HepG2 (cell line): ENCODE results near the gene ZP2. TPM values are rescaled to one million over a fixed set of nuclear protein-coding genes. Genes with fewer than 3 reads are reported as not detected.

Source experiments
- ATF2 ChIP-seq: sonication (generic); formaldehyde crosslinking; IDR thresholded peaks from 2 replicates; pipeline ENCODE4 v1.4.0; 2020; ENCODE audit warnings: missing genetic modification reagents
- ATF6 ChIP-seq: sonication (generic); formaldehyde crosslinking; conservative IDR thresholded peaks from 2 replicates; pipeline ENCODE4 v1.4.0; 2020; ENCODE audit warnings: missing genetic modification reagents
- BRD4 ChIP-seq: sonication (generic); formaldehyde crosslinking; IDR thresholded peaks from 2 replicates; pipeline ENCODE4 v1.4.0; 2020; ENCODE audit warnings: missing genetic modification reagents
- IRF9 ChIP-seq: sonication (generic); formaldehyde crosslinking; IDR thresholded peaks from 2 replicates; pipeline ENCODE4 v1.8.0; 2022; ENCODE audit warnings: missing genetic modification reagents, mild to moderate bottlenecking, borderline replicate concordance
- KDM1A ChIP-seq: IDR thresholded peaks from 2 replicates; pipeline ENCODE4 v1.6.1; 2016; ENCODE audit warnings: missing compliant biosample characterization
- PBX3 ChIP-seq: sonication (generic); formaldehyde crosslinking; IDR thresholded peaks from 2 replicates; pipeline ENCODE4 v1.8.1; 2023; ENCODE audit warnings: missing genetic modification reagents, inconsistent platforms, borderline replicate concordance
- RFXAP ChIP-seq: sonication (generic); formaldehyde crosslinking; IDR thresholded peaks from 2 replicates; pipeline ENCODE4 v1.4.0; 2020; ENCODE audit warnings: missing genetic modification reagents, borderline replicate concordance
- SALL2 ChIP-seq: sonication (generic); formaldehyde crosslinking; IDR thresholded peaks from 2 replicates; pipeline ENCODE4 v1.8.1; 2023; ENCODE audit warnings: mild to moderate bottlenecking, missing genetic modification reagents, inconsistent platforms
- SPEN ChIP-seq: sonication (generic); formaldehyde crosslinking; IDR thresholded peaks from 2 replicates; pipeline ENCODE4 v1.5.1; 2020; ENCODE audit warnings: low read depth, mild to moderate bottlenecking, missing genetic modification reagents
- THAP11 ChIP-seq: IDR thresholded peaks from 2 replicates; pipeline ENCODE4 v1.6.1; 2016; ENCODE audit warnings: missing biosample characterization, missing genetic modification reagents
- ZNF20 ChIP-seq: sonication (generic); formaldehyde crosslinking; IDR thresholded peaks from 2 replicates; pipeline ENCODE4 v1.4.0; 2020; ENCODE audit warnings: mild to moderate bottlenecking, moderate library complexity, missing genetic modification reagents
- ZNF296 ChIP-seq: sonication (generic); formaldehyde crosslinking; conservative IDR thresholded peaks from 2 replicates; pipeline ENCODE4 v1.5.0; 2020; ENCODE audit warnings: mild to moderate bottlenecking, missing genetic modification reagents
- ZNF33A ChIP-seq: sonication (generic); formaldehyde crosslinking; IDR thresholded peaks from 2 replicates; pipeline ENCODE4 v1.5.1; 2020; ENCODE audit warnings: missing genetic modification reagents, mild to moderate bottlenecking, moderate library complexity, borderline replicate concordance
- ZNF574 ChIP-seq: sonication (generic); formaldehyde crosslinking; IDR thresholded peaks from 2 replicates; pipeline ENCODE4 v1.4.0; 2020; ENCODE audit warnings: missing genetic modification reagents
- ZSCAN5A ChIP-seq: sonication (generic); formaldehyde crosslinking; IDR thresholded peaks from 2 replicates; pipeline ENCODE4 v1.8.0; 2022; ENCODE audit warnings: mild to moderate bottlenecking, missing genetic modification reagents, borderline replicate concordance
- polyA plus RNA-seq, 8 experiments: library from polyadenylated mRNA; depleted of rRNA in 3 of 8; stranded (reverse) in 7 of 8; unstranded in 1 of 8; fragments of >200 nt; fragmentation: Illumina TruSeq in 4 of 8; extraction: Trizol in 4 of 8; gene quantifications; 2 replicates each; pipeline versions ENCODE4 v1.2.1 to v1.2.3, GENCODE V29; 2011 to 2016; ENCODE audit warnings: low read depth in 4 of 8, missing spikeins in 1 of 8, mixed read lengths in 1 of 8; ENCODE audit not compliant: insufficient read depth in 1 of 8
- total RNA-seq, 5 experiments: library from RNA; depleted of rRNA; stranded (reverse); fragments of >200 nt; fragmentation: Illumina TruSeq; extraction: Trizol; gene quantifications; 2 replicates each; pipeline ENCODE4 v1.2.3, GENCODE V29; 2016; ENCODE audit warnings: low read depth in 1 of 5

Gene ZP2
- total and polyA plus RNA-seq, 2 of the 13 experiments (the other 11 are each of a cell fraction or from before 2014, with no cell fraction given), result not detected

GRCh38 chr16:21233521-21234150, 22.3 kb upstream of the ZP2 start, which contains the start of gene ANKS4B (continued):
- TF ChIP-seq ATF6, result peak; percentile 88; the same call in 1 of the 2 replicates
- no peak for TF ChIP-seq ZNF296 (CRISPR knock-in tag)
- TF ChIP-seq ZSCAN5A (CRISPR knock-in tag), result peak; percentile 75; the same call in 1 of the 2 replicates
- TF ChIP-seq ZNF574 (CRISPR knock-in tag), result peak; percentile 89
- TF ChIP-seq ATF2 (CRISPR knock-in tag), result peak; percentile 95
- TF ChIP-seq SALL2 (CRISPR knock-in tag), result no peak
- 0 out of 2 replicates have a peak, but pooled peaks have one; percentile 49 for TF ChIP-seq BRD4 (CRISPR knock-in tag)
- TF ChIP-seq RFXAP (CRISPR knock-in tag), result peak; percentile 95
- TF ChIP-seq ZNF33A (CRISPR knock-in tag), result no peak
- TF ChIP-seq SPEN, result peak; percentile 96; the same call in 1 of the 2 replicates
- no peak for TF ChIP-seq ZNF20 (CRISPR knock-in tag)
- peak; percentile 63; the same call in 1 of the 2 replicates for TF ChIP-seq KDM1A (CRISPR knock-in tag)
- peak; percentile 79 for TF ChIP-seq THAP11
- no peak for TF ChIP-seq PBX3 (CRISPR knock-in tag)
- TF ChIP-seq IRF9, result peak; percentile 66; the same call in 1 of the 2 replicates
